GM18909 (cell line): ENCODE data around the gene SUSD3.
A peak's percentile ranks its signal among the peaks of the same experiment; 100 is the strongest.
"Not testable (repeated sequence)": the region's sequence is repeated elsewhere in the genome, so short reads cannot be mapped to it uniquely, and the experiment has no call there.

Experiments used
- ATAC-seq: cut with Tn5 transposase; IDR thresholded peaks from one replicate; pipeline ENCODE4 v1.9.1; 2021; ENCODE audit warnings: mild to moderate bottlenecking; ENCODE audit not compliant: unreplicated experiment, poor library complexity

Gene SUSD3

DNA sequence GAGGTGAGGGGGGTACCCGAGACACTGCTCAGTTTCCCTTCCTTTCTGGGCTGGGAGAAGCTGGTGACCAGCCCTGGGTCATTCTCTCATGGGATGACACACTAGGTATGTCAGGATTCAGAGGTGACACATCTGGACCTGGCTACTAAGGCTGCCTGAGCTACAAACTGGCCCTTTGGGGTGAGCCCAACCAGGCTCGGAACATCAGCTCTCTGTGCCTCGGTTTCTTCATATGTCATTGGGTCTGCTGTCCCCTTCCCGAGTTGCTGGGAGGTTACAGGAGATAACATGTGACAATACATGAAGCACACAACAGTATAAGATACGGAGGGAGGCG, 49.3 kb downstream of the SUSD3 start:
- no peak for ATAC-seq

- ATAC-seq: no peak
Observed at GRCh38 chr9:93108291-93109041, 50.0 kb downstream of the SUSD3 start.

DNA sequence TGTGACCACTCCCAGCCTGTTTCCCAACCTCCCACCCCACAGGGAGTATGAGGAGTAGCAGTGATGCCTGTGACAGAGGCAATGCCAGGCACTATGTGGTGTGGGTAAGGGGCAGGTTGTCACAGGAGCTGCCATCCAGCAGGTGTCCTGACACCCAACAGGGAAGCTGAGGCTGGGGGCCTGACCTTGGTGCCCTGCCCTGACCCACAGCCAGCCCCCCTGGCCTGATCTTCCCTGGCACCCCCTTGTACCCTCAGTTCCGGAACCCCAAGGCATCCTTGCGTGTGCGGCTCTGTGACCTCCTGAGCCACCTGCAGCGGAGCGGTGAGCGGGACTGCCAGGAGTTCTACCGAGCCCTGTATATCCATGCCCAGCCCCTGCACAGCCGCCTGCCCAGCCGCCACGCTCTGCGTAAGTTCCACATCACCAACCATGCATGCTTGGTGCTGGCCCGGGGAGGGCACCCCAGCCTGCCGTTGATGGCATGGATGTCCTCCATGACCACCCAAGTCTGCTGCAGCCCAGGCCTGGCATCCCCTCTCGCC, 51.9 kb downstream of the SUSD3 start:
- ATAC-seq: no peak

DNA sequence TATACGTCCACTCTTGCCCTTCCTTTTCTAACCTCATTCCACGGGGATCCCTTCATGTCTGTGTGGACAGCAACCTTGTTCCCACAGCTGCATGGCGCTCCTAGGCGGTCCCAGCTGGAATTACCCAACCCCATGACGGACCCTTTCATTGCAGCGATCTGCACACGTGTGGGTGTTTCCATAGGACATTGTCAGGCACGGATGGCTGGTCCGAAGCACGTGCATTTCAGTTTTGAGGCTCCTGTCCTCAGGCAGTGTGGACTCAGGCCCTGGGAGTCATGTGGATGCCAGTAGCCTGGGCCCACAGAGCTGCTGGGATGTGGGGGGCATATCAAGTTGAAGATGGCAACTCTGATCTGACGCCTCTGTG, 52.5 kb downstream of the SUSD3 start:
- ATAC-seq: no peak

GRCh38 chr9:93111371-93112115, 53.0 kb downstream of the SUSD3 start:
- no peak for ATAC-seq

DNA sequence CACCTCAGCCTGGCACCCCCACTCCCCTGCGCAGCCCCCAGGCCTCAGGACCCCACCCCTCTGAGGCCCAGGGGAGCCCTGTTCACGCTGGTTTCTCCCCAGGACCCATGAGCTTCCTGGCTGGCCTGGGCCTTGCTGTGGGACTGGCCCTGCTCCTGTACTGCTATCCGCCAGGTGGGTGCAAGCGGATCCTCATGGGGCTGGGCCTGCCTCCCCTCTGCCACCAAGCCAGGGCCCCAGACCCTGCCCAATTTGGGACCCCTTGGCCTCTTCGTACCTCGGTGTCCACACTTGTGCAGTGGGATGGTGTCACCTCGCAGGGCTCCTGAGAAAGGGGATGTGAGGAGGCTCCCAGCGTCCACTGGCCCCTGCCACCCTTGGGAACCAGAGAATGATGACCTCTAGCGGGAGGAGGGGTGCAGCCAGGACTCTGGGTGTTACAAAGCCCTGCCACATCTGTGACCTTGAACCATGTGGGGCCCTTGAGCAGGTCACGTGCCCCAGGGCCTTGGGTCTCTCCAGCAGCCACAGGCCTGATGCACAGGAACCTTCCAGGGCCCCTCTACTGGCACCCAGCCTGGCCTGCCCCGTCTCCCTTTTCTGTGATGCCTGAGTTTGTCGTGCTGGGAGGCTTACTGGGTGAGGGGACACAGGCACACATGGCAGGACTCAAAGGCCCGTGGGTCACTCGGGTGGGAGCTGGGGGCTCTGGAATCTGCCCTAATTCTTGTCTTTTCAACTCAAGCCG, 53.8 kb downstream of the SUSD3 start:
- ATAC-seq: no peak

- no peak for ATAC-seq
Observed at GRCh38 chr9:93112864-93113389, 54.4 kb downstream of the SUSD3 start.

DNA sequence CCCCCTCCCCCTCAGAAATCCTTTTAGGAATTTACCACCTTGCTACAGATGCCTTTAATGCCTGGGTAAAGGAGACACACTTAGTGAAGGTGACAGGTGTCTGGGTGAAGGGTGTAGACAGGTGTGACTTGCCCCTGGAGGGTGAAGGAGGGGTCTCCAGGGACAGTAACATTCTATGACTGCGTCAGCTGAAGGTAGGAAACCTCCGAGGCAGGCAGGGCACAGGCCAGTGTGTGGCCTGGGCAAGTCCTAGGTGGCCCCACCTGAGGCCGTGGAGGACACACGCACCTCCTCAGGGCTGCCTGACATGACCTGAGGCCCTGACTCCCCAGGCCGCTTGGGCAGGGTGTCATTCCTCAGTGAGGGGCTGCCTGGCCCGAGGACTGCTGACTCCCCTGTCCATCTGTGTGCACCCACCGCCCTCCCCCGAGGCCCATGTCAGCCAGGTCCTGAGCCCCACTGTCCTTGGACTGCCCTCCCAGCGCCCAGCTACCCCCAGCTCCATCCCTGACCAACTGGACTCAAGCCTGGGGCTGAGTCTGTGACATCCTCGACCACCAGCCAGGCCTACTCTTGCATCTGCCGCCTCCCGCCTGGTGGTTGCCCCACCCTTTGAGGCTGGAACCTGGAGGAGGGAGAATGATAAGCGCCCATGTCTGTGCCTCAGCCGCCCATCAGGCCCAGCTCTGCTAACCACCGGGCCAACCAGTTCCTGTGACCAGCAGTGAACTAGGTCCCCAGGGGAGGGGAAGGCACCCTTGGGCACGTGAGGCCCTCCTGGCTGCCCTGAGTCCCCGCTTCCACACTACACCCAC, 55.9 kb downstream of the SUSD3 start:
- ATAC-seq: no peak

GRCh38 chr9:93114984-93115335, 56.5 kb downstream of the SUSD3 start:
- no peak for ATAC-seq

GRCh38 chr9:93115486-93116071, 57.1 kb downstream of the SUSD3 start:
- ATAC-seq: no peak

DNA sequence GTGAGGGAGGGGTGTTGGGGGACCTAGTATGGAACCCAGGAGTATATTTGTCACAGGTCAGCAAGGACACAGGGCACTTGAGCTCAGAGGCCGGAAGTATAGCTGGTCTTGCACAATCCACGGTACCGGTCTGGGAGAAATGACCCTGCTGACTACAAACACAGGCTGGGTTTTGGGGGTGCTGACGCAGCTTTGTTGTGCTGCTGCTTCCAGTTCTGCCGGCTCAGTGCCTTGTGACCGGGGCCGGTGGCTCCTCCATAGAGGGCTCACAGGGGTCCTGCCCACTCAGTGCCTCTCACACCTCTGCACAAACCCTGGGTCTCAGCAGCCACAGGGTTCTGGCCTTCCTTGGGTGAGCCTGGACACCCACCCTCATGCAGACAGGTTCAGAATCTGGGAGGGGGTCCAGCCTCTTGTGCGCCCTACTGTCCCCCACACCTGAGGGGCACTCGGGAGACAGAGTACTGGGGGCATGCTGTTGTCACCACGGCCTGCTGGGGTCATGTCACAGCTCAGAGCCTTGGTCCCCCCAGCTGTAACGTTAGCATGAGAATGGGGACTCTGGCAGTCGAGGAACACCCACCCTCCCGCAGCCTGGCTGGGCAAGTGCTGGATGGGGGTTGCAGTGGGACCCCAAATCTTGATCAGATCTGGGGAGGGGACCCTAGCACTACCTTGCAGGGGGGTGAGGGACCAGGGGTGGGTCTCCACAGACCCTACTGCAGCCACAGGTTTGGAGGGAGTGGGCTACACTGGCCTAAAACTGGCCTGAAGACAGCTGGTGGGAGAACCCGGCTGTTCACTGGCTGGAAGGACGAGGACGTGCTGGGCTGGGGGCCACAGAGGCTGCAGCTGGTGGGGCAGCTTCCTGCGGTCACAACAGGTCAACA, 57.8 kb downstream of the SUSD3 start:
- no peak for ATAC-seq

DNA sequence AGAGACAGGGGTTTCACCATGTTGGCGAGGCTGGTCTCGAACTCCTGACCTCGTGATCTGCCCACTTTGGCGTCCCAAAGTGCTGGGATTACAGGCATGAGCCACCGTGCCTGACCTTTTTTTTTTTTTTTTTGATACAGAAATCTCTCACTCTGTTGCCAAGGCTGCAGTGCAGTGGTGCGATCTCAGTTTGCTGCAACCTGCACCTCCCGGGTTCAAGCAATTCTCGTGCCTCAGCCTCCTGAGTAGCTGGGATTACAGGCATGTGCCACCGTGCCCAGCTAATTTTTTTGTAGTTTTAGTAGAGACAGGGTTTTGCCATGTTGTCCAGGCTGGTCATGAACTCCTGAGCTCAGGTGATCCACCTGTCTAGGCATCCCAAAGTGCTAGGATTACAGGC, 59.0 kb downstream of the SUSD3 start:
- not testable (repeated sequence) for ATAC-seq

DNA sequence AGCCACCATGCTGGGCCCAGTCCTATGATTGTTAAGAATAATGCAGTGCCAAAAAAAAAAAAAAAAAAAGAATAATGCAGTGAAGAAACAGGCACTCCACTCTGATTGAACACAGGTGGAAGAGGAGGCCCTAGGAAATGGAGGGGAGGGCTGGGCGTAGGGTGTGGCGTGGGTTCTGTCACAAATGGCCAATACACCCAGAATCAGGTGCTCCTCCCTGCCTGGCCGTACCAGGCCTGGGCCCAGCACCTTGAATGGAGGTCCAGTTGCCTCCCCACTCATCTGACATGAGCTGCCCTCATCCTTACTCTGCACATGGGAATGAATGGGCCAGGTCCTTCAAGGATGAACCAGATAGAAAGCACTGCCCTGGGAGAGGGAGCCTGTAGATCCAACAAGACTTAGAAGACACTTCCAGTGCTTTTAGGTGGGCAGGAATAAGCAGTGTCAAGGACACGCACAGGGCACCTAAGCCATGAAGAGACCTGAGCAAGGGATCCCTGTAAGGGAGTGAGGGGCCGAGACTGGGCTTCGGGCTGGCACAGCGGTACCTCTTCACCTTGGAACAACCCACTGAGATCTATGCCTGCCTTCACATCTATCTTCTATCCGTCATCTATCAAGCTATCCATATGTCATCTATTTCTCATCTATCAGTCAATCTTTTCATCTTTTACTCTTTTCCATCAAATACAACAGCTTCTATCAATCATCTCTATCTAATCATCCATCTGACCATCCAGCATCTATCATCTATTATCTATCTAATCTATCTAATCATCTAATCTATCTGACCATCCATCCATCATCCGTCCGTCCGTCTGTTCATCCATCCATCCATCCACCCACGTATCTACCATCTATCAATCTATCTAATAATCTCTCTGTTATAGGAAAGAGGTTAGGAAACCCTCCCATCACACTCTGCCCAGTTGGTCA, 59.7 kb downstream of the SUSD3 start:
- no peak for ATAC-seq

- ATAC-seq: no peak
Observed at GRCh38 chr9:93118863-93119702, 60.6 kb downstream of the SUSD3 start.

DNA sequence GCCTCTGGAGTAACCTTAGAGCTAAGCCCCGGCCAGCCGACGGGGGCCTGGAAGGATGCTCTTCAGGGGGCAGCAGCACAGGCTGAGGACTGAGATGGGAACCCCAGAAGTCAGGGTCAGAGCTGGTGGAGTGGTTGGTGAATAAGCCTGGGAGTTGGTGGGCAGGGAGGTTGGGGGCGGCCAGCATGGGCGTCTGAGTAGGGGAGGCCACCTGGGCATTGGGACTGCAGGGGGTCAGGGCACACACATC, 61.1 kb downstream of the SUSD3 start:
- ATAC-seq: no peak

- peak; percentile 79 for ATAC-seq
Observed at GRCh38 chr9:93119953-93120845, 61.7 kb downstream of the SUSD3 start.
